RWPE2 (cell line): ENCODE results near the gene TESK2.

Source experiments
- ATAC-seq: fragments of 200-7000 bp; cut with Tn5 transposase; 3 replicates; pipeline ENCODE4 v1.9.1; 2021; ENCODE audit warnings: low read depth
- DNase-seq: peaks from one replicate; pipeline ENCODE4 v3.0.0-alpha.2; 2020; ENCODE audit warnings: low spot score
- H3K27ac ChIP-seq: fragments of 450-650 bp; 2 replicates; pipeline ENCODE4 v1.5.1; 2017; ENCODE audit warnings: mild to moderate bottlenecking; ENCODE audit not compliant: poor library complexity, severe bottlenecking
- H3K27me3 ChIP-seq: fragments of 250-450 bp; sonication (Bioruptor Pico); 2 replicates; pipeline ENCODE4 v1.5.1; 2021; ENCODE audit warnings: mild to moderate bottlenecking, moderate library complexity; ENCODE audit not compliant: insufficient read depth, poor library complexity, severe bottlenecking
- H3K36me3 ChIP-seq: fragments of 250-450 bp; sonication (Bioruptor Pico); 2 replicates; pipeline ENCODE4 v1.5.1; 2020; ENCODE audit warnings: low read depth, mild to moderate bottlenecking, moderate library complexity
- H3K4me1 ChIP-seq: fragments of 250-450 bp; sonication (Bioruptor Pico); 2 replicates; pipeline ENCODE4 v1.5.1; 2021; ENCODE audit warnings: mild to moderate bottlenecking, moderate library complexity; ENCODE audit not compliant: insufficient read depth, poor library complexity, severe bottlenecking
- H3K4me3 ChIP-seq: fragments of 250-450 bp; sonication (Bioruptor Pico); 2 replicates; pipeline ENCODE4 v1.5.1; 2021; ENCODE audit warnings: mild to moderate bottlenecking, moderate library complexity; ENCODE audit not compliant: severe bottlenecking
- H3K9me3 ChIP-seq: fragments of 250-450 bp; sonication (Bioruptor Pico); 2 replicates; pipeline ENCODE4 v1.5.1; 2021; ENCODE audit warnings: mild to moderate bottlenecking, moderate library complexity; ENCODE audit not compliant: severe bottlenecking
- TF ChIP-seq, protein P1 (sequence below): fragments of 450-650 bp; IDR thresholded peaks from one replicate; pipeline ENCODE4 v1.5.1; 2017; ENCODE audit warnings: mild to moderate bottlenecking, moderate library complexity; ENCODE audit not compliant: poor library complexity, severe bottlenecking

TESK2 gene

DNA sequence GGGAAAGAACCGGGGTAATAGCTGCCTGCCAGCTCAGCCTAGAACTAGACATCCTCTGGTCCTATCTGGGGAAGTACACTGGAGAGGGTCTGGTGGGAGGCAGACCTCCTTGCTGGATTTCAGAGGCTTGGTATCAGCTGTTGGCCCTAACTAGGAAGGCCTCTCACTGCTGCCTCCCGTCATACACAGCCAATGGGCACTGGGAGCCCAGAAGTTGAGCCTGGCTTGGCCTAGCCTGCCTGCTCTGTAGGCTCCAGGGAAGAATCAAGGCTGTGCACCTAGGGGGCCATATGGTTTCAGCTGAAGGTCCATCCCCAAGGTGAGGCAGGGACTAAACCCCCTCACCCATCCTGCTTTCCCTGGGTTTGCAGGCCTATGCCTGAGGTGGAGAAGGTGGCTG, 146.5 kb downstream of the TESK2 start:
- ATAC-seq (no peak), DNase-seq (no peak)
- Histone ChIP-seq H3K9me3 (no peaks in the 10 kb centered on the region), H3K4me1 (peaks cover 20% of the 10 kb centered on the region), H3K27me3 (no peaks in the 10 kb centered on the region), H3K27ac (no peak overlapping the region), H3K36me3 (peaks cover 30% of the 10 kb centered on the region), H3K4me3 (no peak overlapping the region)
- TF ChIP-seq, protein P1, sequence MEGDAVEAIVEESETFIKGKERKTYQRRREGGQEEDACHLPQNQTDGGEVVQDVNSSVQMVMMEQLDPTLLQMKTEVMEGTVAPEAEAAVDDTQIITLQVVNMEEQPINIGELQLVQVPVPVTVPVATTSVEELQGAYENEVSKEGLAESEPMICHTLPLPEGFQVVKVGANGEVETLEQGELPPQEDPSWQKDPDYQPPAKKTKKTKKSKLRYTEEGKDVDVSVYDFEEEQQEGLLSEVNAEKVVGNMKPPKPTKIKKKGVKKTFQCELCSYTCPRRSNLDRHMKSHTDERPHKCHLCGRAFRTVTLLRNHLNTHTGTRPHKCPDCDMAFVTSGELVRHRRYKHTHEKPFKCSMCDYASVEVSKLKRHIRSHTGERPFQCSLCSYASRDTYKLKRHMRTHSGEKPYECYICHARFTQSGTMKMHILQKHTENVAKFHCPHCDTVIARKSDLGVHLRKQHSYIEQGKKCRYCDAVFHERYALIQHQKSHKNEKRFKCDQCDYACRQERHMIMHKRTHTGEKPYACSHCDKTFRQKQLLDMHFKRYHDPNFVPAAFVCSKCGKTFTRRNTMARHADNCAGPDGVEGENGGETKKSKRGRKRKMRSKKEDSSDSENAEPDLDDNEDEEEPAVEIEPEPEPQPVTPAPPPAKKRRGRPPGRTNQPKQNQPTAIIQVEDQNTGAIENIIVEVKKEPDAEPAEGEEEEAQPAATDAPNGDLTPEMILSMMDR: no peak

- H3K4me3 ChIP-seq: peak overlapping the region; percentile 55
- DNase-seq: no peak
- no peaks in the 10 kb centered on the region for H3K27me3 ChIP-seq
- ATAC-seq: no peak
- no peaks in the 10 kb centered on the region for H3K4me1 ChIP-seq
- TF ChIP-seq, protein P1: no peak
- peak overlapping the region; percentile 81 for H3K27ac ChIP-seq
- no peaks in the 10 kb centered on the region for H3K9me3 ChIP-seq
- H3K36me3 ChIP-seq: peaks cover 34% of the 10 kb centered on the region
Measured at GRCh38 chr1:45340816-45341466, 150.0 kb downstream of the TESK2 start.

DNA sequence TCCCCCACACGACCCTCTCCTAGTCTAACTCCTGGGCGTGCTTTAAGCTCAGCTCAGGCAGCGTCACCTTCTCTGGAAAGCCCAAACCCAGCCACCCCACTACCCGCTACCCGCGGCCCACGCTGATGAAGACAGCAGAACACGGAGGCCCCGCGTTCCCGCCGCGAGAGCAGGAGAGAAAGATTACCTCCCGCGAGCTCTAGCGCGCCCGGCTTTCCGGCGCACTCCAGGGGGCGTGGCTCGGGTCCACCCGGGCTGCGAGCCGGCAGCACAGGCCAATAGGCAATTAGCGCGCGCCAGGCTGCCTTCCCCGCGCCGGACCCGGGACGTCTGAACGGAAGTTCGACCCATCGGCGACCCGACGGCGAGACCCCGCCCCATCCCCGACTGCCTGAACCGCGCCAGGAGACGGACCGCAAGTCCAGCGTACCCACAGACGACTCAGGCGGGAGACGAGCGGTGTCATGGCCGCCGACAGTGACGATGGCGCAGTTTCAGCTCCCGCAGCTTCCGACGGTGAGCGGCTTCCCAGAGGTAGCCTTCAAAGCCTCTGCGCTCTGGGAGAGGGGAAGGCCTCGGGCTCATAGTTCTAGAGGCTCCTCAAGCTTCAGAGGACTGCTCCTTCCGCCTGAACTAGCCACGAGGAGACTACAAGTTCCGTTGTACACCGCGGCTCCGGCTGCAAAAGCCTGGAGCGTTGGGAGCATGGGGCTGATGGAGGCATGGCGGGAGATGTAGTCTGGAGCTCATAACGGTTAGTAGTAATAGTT, 151.0 kb downstream of the TESK2 start, which contains the start of the genes MUTYH and TOE1:
Gene MUTYH, minus strand, starts transcription at position 652 of the 770 bp plus-strand sequence. CDS start 5,935 bp downstream, outside the sequence.
Gene TOE1, plus strand, starts transcription at position 382 of the 770 bp plus-strand sequence. Its CDS starts 83 bp downstream, at position 465.
- ATAC-seq: peak; percentile 82
- peak; percentile 95 for DNase-seq
- Histone ChIP-seq H3K4me1 (no peaks in the 10 kb centered on the region), H3K27me3 (no peaks in the 10 kb centered on the region), H3K9me3 (no peaks in the 10 kb centered on the region), H3K27ac (peak within 1 kb of the TSS; percentile 81), H3K36me3 (peaks cover 34% of the 10 kb centered on the region), H3K4me3 (peak within 1 kb of the TSS; percentile 55)
- TF ChIP-seq, protein P1: no peak

- ATAC-seq (no peak), DNase-seq (no peak)
- Histone ChIP-seq H3K27me3 (no peaks in the 10 kb centered on the region), H3K9me3 (no peaks in the 10 kb centered on the region), H3K4me3 (no peak overlapping the region), H3K36me3 (peaks cover 31% of the 10 kb centered on the region), H3K27ac (no peak overlapping the region), H3K4me1 (no peaks in the 10 kb centered on the region)
- TF ChIP-seq, protein P1: no peak
Measured at GRCh38 chr1:45337630-45338325, 153.2 kb downstream of the TESK2 start.
